Measurements from ENCODE around the gene MAP2. TPM values are rescaled to one million over a fixed set of nuclear protein-coding genes. Genes with fewer than 3 reads are reported as not detected.

The MAP2 gene
- total and polyA plus RNA-seq, 2 of the 8 experiments (the other 6 are each of a cell fraction or from before 2014, with no cell fraction given): 5.9 to 9.4 TPM

DNA sequence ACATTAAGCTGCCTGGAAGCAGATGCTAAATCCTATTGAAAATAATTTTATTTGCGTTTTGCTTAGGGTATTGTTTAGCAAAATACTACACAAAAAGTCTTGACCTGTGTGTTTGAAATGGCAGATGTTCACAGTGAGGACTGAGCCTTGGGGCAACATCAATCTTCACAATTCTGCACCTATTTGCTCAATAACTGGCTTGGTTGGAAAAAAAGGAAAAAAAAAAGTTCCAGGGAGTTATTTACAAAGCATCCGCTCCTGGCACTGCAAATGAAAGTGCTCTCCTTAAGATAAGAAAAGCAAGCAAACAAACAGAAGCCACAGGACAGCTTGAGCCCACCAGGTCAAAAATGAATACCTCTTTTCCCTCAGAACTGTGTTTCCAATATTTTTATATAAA lies 77.7 kb downstream of the MAP2 start:
- Histone ChIP-seq H3K27me3 (replicated peaks in 1 of 4; ENCODE audit: control insufficient read depth in 3 of 4, extremely low read depth in 1 of 4, insufficient read depth in 3 of 4, low read length in 3 of 4) (no peaks in the 10 kb centered on the region), H2BK15ac (ENCODE audit: low read length) (no peak overlapping the region), H3K4me2 (ENCODE audit: insufficient read depth in 1 of 2, low read depth in 2 of 2, low read length in 2 of 2) (no peak overlapping the region), H3K18ac (ENCODE audit: extremely low read depth, low read length) (no peak overlapping the region), H3K36me3 (ENCODE audit: control insufficient read depth in 2 of 4, insufficient read depth in 4 of 4, low read length in 3 of 4) (no peaks in the 10 kb centered on the region), H3K56ac (replicated peaks; ENCODE audit: insufficient read length, low read depth, low read length) (no peak overlapping the region), H4K91ac (replicated peaks; ENCODE audit: insufficient read length, low read length) (no peak overlapping the region), H4K20me1 (replicated peaks in 1 of 2; ENCODE audit: control insufficient read depth in 1 of 2, insufficient read depth in 2 of 2, low read length in 2 of 2) (no peaks in the 10 kb centered on the region), H4K8ac (ENCODE audit: extremely low read depth, insufficient read depth, low read length) (no peak overlapping the region), H2BK5ac (ENCODE audit: low read depth, low read length) (no peak overlapping the region), H4K5ac (ENCODE audit: insufficient read length, low read depth, low read length) (no peak overlapping the region), H2BK120ac (replicated peaks; ENCODE audit: low read depth, low read length) (no peak overlapping the region), H3K9me3 (ENCODE audit: insufficient read depth in 2 of 2, low read depth in 1 of 2, low read length in 1 of 2) (peaks cover 0 to 8% of the 10 kb centered on the region in 2 experiments; a peak in 2 of 4 replicates), H3K79me2 (ENCODE audit: control insufficient read depth in 1 of 2, insufficient read depth in 2 of 2, low read length in 2 of 2) (no peaks in the 10 kb centered on the region), H3K23me2 (ENCODE audit: low read depth, low read length) (no peaks in the 10 kb centered on the region), H3K23ac (ENCODE audit: insufficient read length) (no peak overlapping the region), H3K79me1 (ENCODE audit: low read depth, low read length) (no peaks in the 10 kb centered on the region), H2BK20ac (ENCODE audit: low read length) (no peak overlapping the region), H3K4ac (replicated peaks; ENCODE audit: insufficient read length, low read depth, low read length) (no peak overlapping the region), H3K9ac (replicated peaks in 1 of 4; ENCODE audit: extremely low read depth in 1 of 4, low read depth in 3 of 4, low read length in 3 of 4) (no peak overlapping the region), H3K4me1 (replicated peaks in 1 of 4; ENCODE audit: control insufficient read depth in 3 of 4, insufficient read depth in 4 of 4, low read length in 3 of 4) (no peaks in the 10 kb centered on the region; a peak in 1 of 7 replicates), H3K27ac (ENCODE audit: low read depth, low read length) (no peak overlapping the region), H2BK12ac (ENCODE audit: low read depth, low read length) (no peak overlapping the region), H3K4me3 (ENCODE audit: extremely low read depth in 1 of 4, insufficient read depth in 2 of 4, low read depth in 3 of 4, low read length in 4 of 4) (no peak overlapping the region), H2AFZ (ENCODE audit: low read length) (no peak overlapping the region), H2AK5ac (ENCODE audit: low read depth, low read length) (no peak overlapping the region), H3K14ac (ENCODE audit: insufficient read length) (no peak overlapping the region)
- POLR2A ChIA-PET (ENCODE audit: partially characterized antibody): no interaction called here
- FAIRE-seq (no peak), DNase-seq (ENCODE audit: low read depth in 1 of 2, low spot score in 2 of 2) (no peak)
- CTCF ChIA-PET (ENCODE audit: partially characterized antibody): interaction anchor here (0.6 to 1.3 kb wide), 2 partner anchors 17 to 76 kb away, joined by 3 to 5 read pairs; no protein-coding TSS in a partner anchor
- WGBS, 2 experiments (ENCODE audit: extremely low coverage in 1 of 2, insufficient coverage in 1 of 2, insufficient read length in 1 of 2, insufficient replicate concordance in 2 of 2, low coverage in 1 of 2, low lambda C conversion rate in 2 of 2, missing lambda C conversion rate in 1 of 2): 84% methylated on average over 2 of the region's 2 CpGs; no CpG with 5 or more reads in 1 of the 2 experiments
- TF ChIP-seq TCF12 (IDR thresholded peaks at IDR 0.05; ENCODE audit: low read depth, low read length) (no peak), SIX5 (IDR thresholded peaks at IDR 0.05; ENCODE audit: low read depth, low read length) (no peak), CTCF (IDR thresholded peaks at IDR 0.05; ENCODE audit: control extremely low read depth in 1 of 3, insufficient read depth in 1 of 3, low read depth in 1 of 3, low read length in 3 of 3) (no peak), CBX8 (IDR thresholded peaks at IDR 0.05; ENCODE audit: borderline replicate concordance, low read depth, low read length) (no peak), CEBPB (IDR thresholded peaks at IDR 0.05; ENCODE audit: low read depth, low read length) (no peak), CBX5 (IDR thresholded peaks at IDR 0.05; ENCODE audit: low read depth, low read length) (no peak), EGR1 (IDR thresholded peaks at IDR 0.05; ENCODE audit: borderline replicate concordance, low read depth, low read length) (no peak), POLR2A (IDR thresholded peaks at IDR 0.05; ENCODE audit: control extremely low read depth in 1 of 2, low read depth in 2 of 2, low read length in 2 of 2) (no peak), GTF2F1 (IDR thresholded peaks at IDR 0.05; ENCODE audit: borderline replicate concordance, low read depth, low read length) (no peak), TAF7 (optimal IDR thresholded peaks at IDR 0.05; ENCODE audit: borderline replicate concordance, low read depth, low read length) (no peak), KDM1A (IDR thresholded peaks at IDR 0.05; ENCODE audit: borderline replicate concordance, low read length) (no peak), CREB1 (IDR thresholded peaks at IDR 0.05) (no peak)
- TF ChIP-seq, protein P1, sequence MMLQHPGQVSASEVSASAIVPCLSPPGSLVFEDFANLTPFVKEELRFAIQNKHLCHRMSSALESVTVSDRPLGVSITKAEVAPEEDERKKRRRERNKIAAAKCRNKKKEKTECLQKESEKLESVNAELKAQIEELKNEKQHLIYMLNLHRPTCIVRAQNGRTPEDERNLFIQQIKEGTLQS (IDR thresholded peaks at IDR 0.05; ENCODE audit: insufficient read depth, low read depth, low read length): no peak

All from H1 (cell line).